B cell (primary cell): Measurements from ENCODE around the gene MCF2L. TPM values are rescaled to one million over a fixed set of nuclear protein-coding genes. Genes with fewer than 3 reads are reported as not detected.

Experiments used
- ATAC-seq: fragments of 200-7000 bp; cut with Tn5 transposase; one replicate; pipeline ENCODE4 v1.10.0; 2021; ENCODE audit warnings: low read depth, mild to moderate bottlenecking, moderate number of reproducible peaks, moderate library complexity
- CTCF ChIA-PET: fragments of 350-600 bp; sonication (Branson Sonifier 250); formaldehyde crosslinking; loops from one replicate; lab custom pipeline; 2021; ENCODE audit warnings: antibody characterized with exemption, inconsistent platforms; lab: Charles Lee
- POLR2A ChIA-PET: fragments of 350-600 bp; sonication (Branson Sonifier 250); formaldehyde crosslinking; loops from one replicate; lab custom pipeline; 2021; ENCODE audit warnings: antibody characterized with exemption; lab: Charles Lee
- DNase-seq: peaks from one replicate; pipeline ENCODE4 v3.0.0; 2013
- H2AFZ ChIP-seq: 2 replicates; pipeline ENCODE4 v1.6.1; 2012; ENCODE audit warnings: mild to moderate bottlenecking, low read depth, low read length; ENCODE audit not compliant: insufficient read depth, poor library complexity, severe bottlenecking
- H3K27ac ChIP-seq, 2 donors: 1 replicate in 1 of 2; 2 replicates in 1 of 2; pipeline ENCODE4 v1.5.1; 2012 to 2013; ENCODE audit warnings: low read length in 2 of 2, mild to moderate bottlenecking in 2 of 2, moderate library complexity in 1 of 2
- H3K27me3 ChIP-seq, 4 experiments: fragments of 200-600 bp in 1 of 4; sonication (generic) in 1 of 4; replicated peaks in 1 of 4; 1 replicate in 2 of 4; 2 replicates in 2 of 4; pipeline versions ENCODE4 v1.6.1 to v1.7.0; 2013 to 2016; ENCODE audit warnings: low read length in 3 of 4, mild to moderate bottlenecking in 2 of 4, mixed read lengths in 1 of 4, moderate library complexity in 1 of 4; ENCODE audit not compliant: insufficient read depth in 4 of 4, control insufficient read depth in 3 of 4; ENCODE audit errors: control extremely low read depth in 1 of 4
- H3K36me3 ChIP-seq, 2 experiments: replicated peaks in 1 of 2; 1 replicate in 1 of 2; 2 replicates in 1 of 2; pipeline versions ENCODE4 v1.6.1 to v1.7.1; 2013; ENCODE audit warnings: low read length in 1 of 2; ENCODE audit not compliant: insufficient read depth in 2 of 2, control insufficient read depth in 1 of 2; ENCODE audit errors: control extremely low read depth in 1 of 2, extremely low read depth in 1 of 2
- H3K4me1 ChIP-seq, 2 donors: fragments of 200-600 bp in 1 of 2; sonication (generic) in 1 of 2; 1 replicate in 1 of 2; 2 replicates in 1 of 2; pipeline versions ENCODE4 v1.5.1 to v1.6.1; 2013 to 2017; ENCODE audit warnings: low read length in 2 of 2; ENCODE audit not compliant: control insufficient read depth in 2 of 2, insufficient read depth in 2 of 2
- H3K4me2 ChIP-seq: replicated peaks from 2 replicates; pipeline ENCODE3; 2012; ENCODE audit warnings: mild to moderate bottlenecking, low read depth, low read length; ENCODE audit not compliant: poor library complexity, severe bottlenecking
- H3K4me3 ChIP-seq, 5 experiments: fragments of 200-600 bp in 1 of 5; sonication (generic) in 1 of 5; 1 replicate in 3 of 5; 2 replicates in 2 of 5; pipeline versions ENCODE4 v1.5.1 to v1.7.0; 2011 to 2016; ENCODE audit warnings: low read length in 4 of 5, mild to moderate bottlenecking in 4 of 5, low read depth in 2 of 5, control low read depth in 1 of 5, moderate library complexity in 1 of 5; ENCODE audit not compliant: insufficient read depth in 1 of 5; ENCODE audit errors: control extremely low read depth in 1 of 5, extremely low read depth in 1 of 5
- H3K79me2 ChIP-seq: fragments of 200-600 bp; sonication (generic); one replicate; pipeline ENCODE4 v1.6.0; 2016; ENCODE audit warnings: low read length; ENCODE audit not compliant: control insufficient read depth, insufficient read depth
- H3K9ac ChIP-seq: fragments of 200-600 bp; sonication (generic); 2 replicates; pipeline ENCODE4 v1.6.1; 2017; ENCODE audit warnings: mild to moderate bottlenecking, low read length, moderate library complexity
- H3K9me3 ChIP-seq, 3 donors: one replicate each; pipeline versions ENCODE4 v1.6.1 to v1.7.1; 2013; ENCODE audit warnings: low read length in 2 of 3; ENCODE audit not compliant: control insufficient read depth in 2 of 3, insufficient read depth in 1 of 3; ENCODE audit errors: control extremely low read depth in 1 of 3
- H4K20me1 ChIP-seq: 2 replicates; pipeline ENCODE4 v1.6.0; 2012; ENCODE audit warnings: mild to moderate bottlenecking, low read length; ENCODE audit not compliant: insufficient read depth, control insufficient read depth, poor library complexity, severe bottlenecking
- H3K27ac Mint-ChIP-seq: one replicate; pipeline ENCODE4 v1.8.0; 2021; ENCODE audit warnings: mixed read lengths
- H3K27me3 Mint-ChIP-seq: one replicate; pipeline ENCODE4 v1.8.0; 2021; ENCODE audit warnings: mixed read lengths
- H3K4me1 Mint-ChIP-seq: one replicate; pipeline ENCODE4 v1.8.0; 2021; ENCODE audit warnings: mixed read lengths
- H3K4me3 Mint-ChIP-seq: one replicate; pipeline ENCODE4 v1.8.0; 2021; ENCODE audit warnings: mixed read lengths
- H3K9me3 Mint-ChIP-seq: one replicate; pipeline ENCODE4 v1.8.0; 2022; ENCODE audit warnings: mixed read lengths; ENCODE audit not compliant: insufficient read depth
- CTCF ChIP-seq: fragments of 200-600 bp; IDR thresholded peaks from one replicate; pipeline ENCODE4 v1.8.0; 2022; ENCODE audit warnings: antibody characterized with exemption, mild to moderate bottlenecking
- EZH2 ChIP-seq: IDR thresholded peaks from 2 replicates; pipeline ENCODE4 v1.6.1; 2012; ENCODE audit warnings: borderline replicate concordance, low read depth, mild to moderate bottlenecking, moderate library complexity, low read length; ENCODE audit not compliant: insufficient read depth, poor library complexity, severe bottlenecking
- WGBS: methylation state at CpG from one replicate; pipeline ENCODE4 v1.1.5; 2013; ENCODE audit warnings: missing lambda C conversion rate; ENCODE audit not compliant: insufficient coverage; 5-methylcytosine and 5-hydroxymethylcytosine counted together
- intact Hi-C: fragments of 100-400 bp; cut with micrococcal nuclease; formaldehyde crosslinking; loops from one replicate; pipeline ENCODE4 v1.10.0; 2022
- polyA plus RNA-seq: library from polyadenylated mRNA; depleted of rRNA; stranded (reverse); fragments of >200 nt; gene quantifications from 2 replicates; pipeline ENCODE4 v1.2.3, GENCODE V29; 2012
- total RNA-seq, 2 donors: library from RNA; stranded (reverse); fragments of 120-200 nt in 1 of 2; gene quantifications; 1 replicate in 1 of 2; 2 replicates in 1 of 2; pipeline versions ENCODE4 v1.2.3 to v1.2.4, GENCODE V29; 2013 to 2022

The MCF2L gene
- total and polyA plus RNA-seq, 2 donors (not counting 1 experiment from before 2014, with no cell fraction given): 3.7 to 8.2 TPM

GRCh38 chr13:113034451-113035212 is 65.6 kb downstream of the MCF2L start:
- WGBS: 87% methylated on average over 35 of the region's 35 CpGs
- DNase-seq (no peak), ATAC-seq (no peak)
- H3K27me3 ChIP-seq: peaks cover 0 to 3% (median 0%) of the 10 kb centered on the region in 4 experiments
- H3K79me2 ChIP-seq: no peaks in the 10 kb centered on the region
- H3K36me3 ChIP-seq: no peaks in the 10 kb centered on the region
- H3K27me3 Mint-ChIP-seq: no peaks in the 10 kb centered on the region
- no peak overlapping the region for H2AFZ ChIP-seq
- ChIA-PET POLR2A (no interaction called here), CTCF (no interaction called here)
- peaks cover 0 to 12% (median 0%) of the 10 kb centered on the region in 3 donors for H3K9me3 ChIP-seq
- no peak overlapping the region for H3K27ac ChIP-seq
- H3K4me1 Mint-ChIP-seq: no peaks in the 10 kb centered on the region
- TF ChIP-seq EZH2 (no peak), CTCF (no peak)
- H4K20me1 ChIP-seq: no peaks in the 10 kb centered on the region
- no peak overlapping the region for H3K4me2 ChIP-seq
- no peaks in the 10 kb centered on the region for H3K9me3 Mint-ChIP-seq
- H3K27ac Mint-ChIP-seq: no peak overlapping the region
- no peak overlapping the region for H3K9ac ChIP-seq
- H3K4me3 Mint-ChIP-seq: no peak overlapping the region
- intact Hi-C loops: no loop called here
- no peak overlapping the region for H3K4me3 ChIP-seq
- no peaks in the 10 kb centered on the region for H3K4me1 ChIP-seq

- ChIA-PET POLR2A (no interaction called here), CTCF (no interaction called here)
- Histone ChIP-seq H3K4me2 (no peak overlapping the region), H3K27ac (no peak overlapping the region), H3K27me3 (peaks cover 0 to 3% (median 0%) of the 10 kb centered on the region in 4 experiments), H3K79me2 (no peaks in the 10 kb centered on the region), H3K9me3 (peaks cover 0 to 12% (median 0%) of the 10 kb centered on the region in 3 donors), H4K20me1 (no peaks in the 10 kb centered on the region), H3K4me3 (no peak overlapping the region), H3K36me3 (no peaks in the 10 kb centered on the region), H3K9ac (no peak overlapping the region), H2AFZ (no peak overlapping the region), H3K4me1 (no peaks in the 10 kb centered on the region)
- Mint-ChIP-seq H3K27ac (no peak overlapping the region), H3K9me3 (no peaks in the 10 kb centered on the region), H3K4me3 (no peak overlapping the region), H3K27me3 (no peaks in the 10 kb centered on the region), H3K4me1 (no peaks in the 10 kb centered on the region)
- 69% methylated on average over 18 of the region's 20 CpGs for WGBS
- intact Hi-C loops: no loop called here
- DNase-seq (no peak), ATAC-seq (no peak)
- no peak for TF ChIP-seq EZH2
- no peak for TF ChIP-seq CTCF
Measured at GRCh38 chr13:113035213-113035800, 66.3 kb downstream of the MCF2L start.
